NCI-H187 (cell line): ENCODE measurements around the gene ANO1.

Experiments
- DNase-seq, 2 experiments: peaks; one replicate each; lab custom pipeline; 2025; lab: John Stamatoyannopoulos, UW

ANO1 gene

DNA sequence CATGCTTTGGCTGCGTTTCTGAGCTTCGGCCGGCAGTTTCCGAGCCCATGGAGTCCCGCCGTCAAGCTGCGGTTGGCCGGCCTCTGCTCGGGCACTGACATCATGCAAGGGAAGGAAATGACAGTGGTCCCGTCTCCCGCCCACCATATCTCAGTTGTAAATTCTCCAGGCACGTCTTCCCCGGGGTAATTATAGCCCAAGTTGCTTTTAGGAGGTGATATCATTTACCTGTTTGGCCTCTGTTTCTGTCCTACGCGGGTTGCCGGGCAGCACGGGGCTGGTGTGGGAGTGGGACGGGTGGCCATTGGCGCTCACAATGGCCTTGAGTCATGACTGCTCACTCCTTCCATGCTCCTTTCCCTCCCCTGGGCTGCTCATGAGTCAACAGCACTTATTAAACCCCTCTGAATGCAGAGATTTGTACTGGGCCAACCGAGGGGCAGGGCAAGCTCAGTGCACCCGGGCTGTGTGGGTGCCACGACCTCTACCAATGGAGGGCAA lies 4.2 kb upstream of the ANO1 start:
- DNase-seq: no peak

DNA sequence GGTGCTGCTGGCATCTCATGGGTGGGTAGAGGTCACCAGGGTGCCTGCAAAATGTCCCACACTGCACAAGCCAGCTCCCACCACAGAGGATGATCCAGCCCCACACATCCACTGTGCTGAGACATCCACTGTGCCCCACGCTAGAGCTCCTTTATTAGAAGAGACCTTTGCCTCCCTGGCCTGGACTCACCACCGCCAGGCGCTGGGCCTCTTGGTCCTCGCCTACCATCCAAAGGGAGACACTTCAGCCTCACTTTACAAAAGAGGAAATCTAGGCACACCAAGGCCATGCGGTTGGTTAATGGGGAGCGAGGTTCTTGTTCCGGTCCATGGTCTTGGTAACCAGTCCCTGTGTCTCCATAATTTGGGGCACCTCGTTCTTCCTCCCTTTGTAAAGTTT lies 3.4 kb upstream of the ANO1 start:
- no peak for DNase-seq

DNA sequence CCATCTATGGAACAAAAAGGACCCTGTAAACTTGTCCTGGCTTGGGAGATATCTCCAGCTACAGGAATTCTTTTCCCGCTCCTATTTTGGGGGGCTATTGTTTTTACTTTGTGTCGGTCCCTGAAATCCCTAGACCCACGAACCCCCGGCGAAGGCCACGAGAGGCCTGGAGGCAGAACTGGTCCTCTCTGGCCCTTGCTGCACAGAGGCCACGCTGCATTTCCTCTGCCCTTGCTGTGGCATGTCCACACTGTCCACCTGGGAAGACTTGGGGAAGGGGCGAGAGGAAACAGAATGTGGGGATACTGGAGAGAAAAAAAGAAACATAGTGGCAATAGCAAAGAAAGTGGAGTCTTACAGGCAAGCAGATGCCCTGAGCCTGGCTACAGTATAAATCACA lies 2.3 kb upstream of the ANO1 start:
- no peak for DNase-seq

DNA sequence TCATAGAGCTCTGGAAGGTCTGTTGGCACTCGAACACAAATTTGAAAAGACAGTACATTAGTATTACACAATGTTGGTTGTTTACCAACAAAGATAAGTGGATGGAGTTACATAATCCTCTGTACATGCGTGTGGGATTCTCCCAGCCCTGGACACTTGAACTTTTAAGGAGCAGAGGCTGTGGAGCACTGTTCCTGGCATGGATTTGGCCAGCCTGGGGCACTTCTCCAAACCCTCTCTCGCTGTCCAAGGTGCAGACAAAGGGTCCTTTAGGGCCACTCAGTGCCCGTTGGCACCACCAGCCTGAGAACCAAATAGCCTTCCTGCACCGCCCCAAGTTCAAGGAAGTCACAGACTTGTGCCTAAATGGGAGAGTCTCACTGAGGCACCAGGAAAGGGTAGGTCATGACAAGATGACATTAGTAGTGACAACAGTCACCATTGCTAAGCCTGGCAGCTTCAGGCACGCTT lies 1.6 kb upstream of the ANO1 start:
- DNase-seq: no peak

DNA sequence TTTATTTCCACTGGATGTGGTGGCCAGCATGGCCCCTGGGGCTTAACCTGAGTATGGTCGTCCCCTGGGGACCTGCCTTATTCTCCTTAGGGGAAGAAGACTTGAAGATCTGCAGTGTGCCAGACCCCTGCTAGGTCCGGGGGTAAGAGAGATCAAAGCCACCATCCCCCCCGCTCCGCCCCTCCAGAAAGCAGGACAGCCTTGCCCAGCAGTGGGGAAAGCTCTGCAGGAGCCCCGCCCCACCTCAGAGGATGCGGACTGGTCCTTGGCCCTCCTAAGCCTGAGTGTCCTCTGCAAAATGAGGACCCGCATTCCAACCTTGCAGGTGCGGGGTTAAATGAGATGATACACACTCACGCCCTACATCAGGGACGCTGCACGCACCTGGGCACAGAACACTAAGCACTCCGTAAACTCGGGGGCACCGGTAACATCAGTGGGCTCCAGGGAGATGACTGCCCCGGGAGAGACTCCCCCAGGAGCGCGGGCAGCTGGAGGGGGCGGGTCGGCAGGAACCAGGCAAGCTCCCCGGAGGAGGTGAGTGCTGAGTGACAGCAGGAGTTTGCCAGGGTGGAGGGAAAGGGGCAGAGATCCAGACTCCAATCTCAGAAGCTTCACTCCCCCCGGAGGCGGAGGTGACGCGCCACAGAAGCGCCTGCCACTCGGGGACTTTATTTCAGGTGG lies 564 bp upstream of the ANO1 start:
- no peak for DNase-seq

DNA sequence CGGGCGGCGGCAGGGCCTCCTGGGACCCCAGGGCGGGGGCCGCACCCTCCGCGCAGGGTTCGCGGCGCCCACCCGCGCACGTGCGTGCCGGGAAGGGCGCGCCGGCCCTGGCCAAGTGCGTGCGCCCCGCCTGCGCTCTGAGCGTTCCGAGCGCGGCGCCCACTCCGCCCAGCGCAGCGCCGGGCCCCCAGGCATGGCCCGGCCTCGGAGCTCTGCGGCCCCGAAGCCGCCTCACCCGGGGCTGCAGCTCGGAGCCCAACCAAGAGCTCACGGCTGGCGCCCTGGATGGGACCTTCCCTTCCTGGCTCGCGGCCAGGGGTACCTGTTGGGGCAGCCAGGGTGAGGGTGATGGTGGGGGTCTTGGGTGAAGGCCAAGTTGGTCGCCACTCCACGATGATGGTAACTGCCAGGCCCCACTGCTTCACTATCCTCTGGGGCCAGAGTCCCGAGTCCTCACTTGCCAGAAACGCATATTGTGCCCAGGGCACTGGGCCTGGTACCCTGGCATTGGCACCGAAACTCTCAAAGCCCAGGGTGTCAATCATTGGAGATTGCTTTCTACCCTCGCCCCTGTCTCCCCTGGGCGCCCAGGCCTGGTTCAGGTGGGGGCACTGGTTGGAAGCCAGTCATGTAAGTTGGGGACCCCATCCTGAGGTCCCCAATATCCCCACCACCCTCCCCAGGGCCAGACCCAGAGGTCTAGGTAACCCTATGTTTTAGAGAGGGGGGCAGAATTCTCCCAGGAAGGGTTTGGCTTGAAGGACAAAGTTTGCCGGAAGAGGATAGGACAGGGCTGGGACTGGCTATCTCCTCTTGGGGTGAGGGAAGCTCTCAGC lies 882 bp downstream of the ANO1 start:
- no peak for DNase-seq

DNA sequence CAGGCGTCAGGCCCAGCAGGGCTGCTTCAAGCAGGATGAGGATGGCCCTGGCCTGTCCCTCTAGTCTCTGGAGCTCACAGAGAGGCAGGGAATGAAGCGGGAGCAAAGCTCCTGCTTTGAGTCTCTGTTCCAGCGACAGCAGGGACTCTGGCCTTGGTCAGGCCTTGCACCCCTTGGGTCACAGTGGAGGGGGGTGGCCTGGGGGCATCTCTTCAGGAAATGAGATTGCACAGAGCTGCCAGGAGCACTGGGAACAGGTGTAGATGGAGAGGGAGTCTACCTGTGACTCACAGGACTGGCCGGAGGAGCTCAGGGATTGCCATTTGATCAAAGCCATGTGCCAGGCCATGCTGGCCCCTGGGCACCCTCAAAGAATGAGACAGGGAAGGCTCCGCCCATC lies 1.6 kb downstream of the ANO1 start:
- DNase-seq: no peak

DNA sequence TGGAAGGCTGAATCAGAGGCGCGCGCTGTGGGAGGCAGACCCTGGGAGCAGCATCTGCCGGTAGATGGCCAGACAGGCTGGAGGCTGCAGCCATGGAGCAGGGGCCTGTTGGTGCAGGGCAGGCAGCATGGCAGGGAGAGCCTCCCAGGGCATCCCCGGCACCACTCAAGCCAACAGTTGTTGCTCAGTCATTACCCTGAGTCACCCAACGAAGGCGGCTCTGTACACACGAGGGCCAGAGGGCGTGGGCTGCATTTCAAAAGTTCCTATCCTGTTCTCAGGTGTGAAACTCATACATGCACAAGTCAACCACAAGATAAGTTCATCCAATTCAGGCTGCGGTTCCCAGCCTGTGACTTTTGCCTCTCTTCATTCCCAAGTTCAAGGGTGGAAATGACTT lies 2.6 kb downstream of the ANO1 start:
- no peak for DNase-seq

DNA sequence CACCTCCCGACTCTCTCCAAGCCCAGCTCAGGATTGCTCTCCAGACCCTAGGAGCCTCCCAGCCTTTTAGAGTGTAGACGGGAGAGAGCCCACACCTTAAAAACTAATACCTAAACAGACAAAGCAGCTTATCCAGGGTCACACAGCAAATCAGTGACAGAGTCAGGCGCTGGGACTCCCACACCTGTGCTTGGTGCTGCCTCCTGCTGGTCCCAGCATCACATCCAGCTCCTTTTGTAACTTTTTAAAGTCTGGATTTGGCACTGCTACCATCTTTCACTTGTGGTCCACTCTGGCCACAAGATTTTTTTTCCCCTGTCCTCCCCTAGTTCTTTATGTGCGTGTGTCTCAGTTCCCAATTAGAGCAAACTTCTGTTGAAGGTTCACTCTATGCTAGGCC lies 4.7 kb downstream of the ANO1 start:
- DNase-seq: no peak

DNA sequence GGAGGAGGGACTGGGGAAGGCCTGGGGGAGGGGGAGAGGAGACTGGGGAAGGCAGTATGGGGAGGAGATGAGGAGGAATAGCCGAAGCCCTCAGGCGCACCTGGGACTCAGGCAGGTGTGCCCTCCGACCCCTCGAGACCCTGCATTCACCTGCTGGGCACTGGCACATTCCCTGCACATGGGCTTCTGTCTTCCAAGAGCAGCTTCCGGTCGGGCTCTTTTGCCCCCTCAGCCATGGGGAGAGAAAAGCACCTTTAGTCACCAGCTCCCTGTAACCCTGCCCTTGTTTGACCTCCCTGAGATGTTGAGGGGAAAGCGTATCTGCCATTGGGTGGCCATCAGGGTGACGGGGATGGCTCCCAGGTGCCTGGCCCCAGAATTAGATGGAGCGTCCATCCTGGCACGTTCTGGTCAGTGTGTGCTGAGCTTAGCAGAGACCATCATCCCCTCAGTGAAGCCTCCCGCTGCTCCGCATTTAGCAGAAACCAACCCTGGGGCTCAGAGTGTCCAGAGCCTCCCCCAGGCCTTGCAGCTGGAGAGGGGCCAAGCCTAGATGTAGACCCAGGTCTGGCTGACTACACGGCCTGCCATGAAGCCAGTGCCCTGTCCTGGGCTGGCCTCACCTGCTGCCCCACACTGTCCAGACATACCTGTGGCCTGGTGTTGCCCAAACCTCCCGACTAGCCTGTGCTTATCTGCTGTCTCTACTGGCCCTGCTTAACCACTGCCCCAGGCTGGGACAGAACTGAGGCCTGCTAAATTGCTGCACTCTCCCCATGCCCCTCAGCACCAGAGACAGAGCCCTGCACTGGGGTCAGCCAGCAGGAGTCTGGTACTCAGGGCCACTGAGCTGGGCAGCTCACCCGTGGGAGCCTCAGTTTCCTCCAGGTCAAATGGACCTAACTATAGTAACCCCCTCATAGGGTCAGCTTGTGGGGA lies 6.2 kb downstream of the ANO1 start:
- no peak for DNase-seq

DNA sequence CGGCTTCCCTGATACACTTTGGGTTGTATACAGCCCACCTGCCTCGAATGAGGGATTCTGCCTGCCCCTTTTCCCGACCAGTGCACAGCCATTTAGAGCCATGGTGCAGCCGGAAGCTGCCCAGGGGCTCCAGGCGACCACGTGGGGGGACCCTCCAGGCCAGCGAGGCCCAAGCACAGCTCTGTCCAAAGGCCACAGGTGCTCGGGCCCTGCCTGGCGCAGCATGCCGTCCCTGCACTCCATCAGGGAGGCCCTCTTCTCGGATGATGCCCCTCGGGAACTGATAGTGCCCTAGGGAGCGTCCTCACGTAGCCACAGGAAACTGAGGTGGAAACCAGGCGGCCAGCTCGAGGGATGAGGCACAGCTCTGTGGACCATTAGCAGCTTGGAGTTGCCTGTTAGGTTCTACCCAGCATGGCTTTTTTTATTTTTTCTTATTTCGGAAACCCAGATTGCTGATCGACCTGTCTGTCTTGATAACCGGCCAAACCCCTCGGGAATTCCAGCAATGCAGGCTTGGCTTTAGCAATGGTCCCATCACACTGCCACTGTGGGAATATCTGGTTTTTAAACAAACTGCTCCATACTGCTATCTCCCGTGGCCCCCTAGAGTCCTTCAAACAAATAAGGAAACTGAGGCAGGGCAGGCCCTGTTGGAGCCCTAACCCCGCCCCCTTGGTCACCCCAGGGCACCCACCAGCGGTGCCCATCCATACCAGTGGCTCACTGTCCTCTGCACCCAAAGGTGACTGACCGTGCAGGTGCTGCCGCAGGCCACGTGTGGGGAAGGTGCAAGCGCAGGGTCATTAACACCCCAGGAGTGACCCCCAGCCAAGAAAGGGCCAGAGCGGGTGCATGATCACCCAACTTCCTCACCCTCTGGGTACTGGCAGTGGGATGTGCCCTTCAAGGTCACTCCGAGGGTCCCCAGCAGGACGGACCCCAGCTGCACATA lies 8.0 kb downstream of the ANO1 start:
- no peak for DNase-seq

DNA sequence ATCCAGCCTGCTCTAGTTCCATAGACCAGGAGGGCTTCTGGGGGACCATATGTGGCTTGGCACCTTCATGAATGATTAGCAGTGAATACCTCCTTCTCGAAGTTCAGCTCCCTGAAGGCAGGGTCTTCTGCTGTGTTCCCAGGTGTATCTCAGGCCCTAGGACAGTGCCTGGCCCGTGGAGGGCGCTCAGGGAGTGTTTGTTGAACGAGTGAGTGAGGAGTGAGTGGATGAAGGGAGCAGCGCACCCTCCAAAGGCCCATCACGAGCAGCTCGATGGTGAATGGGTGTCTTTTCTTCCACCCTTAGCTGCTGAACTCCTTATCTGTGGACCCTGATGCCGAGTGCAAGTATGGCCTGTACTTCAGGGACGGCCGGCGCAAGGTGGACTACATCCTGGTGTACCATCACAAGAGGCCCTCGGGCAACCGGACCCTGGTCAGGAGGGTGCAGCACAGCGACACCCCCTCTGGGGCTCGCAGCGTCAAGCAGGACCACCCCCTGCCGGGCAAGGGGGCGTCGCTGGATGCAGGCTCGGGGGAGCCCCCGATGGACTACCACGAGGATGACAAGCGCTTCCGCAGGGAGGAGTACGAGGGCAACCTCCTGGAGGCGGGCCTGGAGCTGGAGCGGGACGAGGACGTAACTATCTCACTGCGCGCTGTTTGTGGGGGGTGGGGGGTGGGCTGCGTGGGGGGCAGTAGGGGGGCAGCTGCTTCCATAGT lies 9.5 kb downstream of the ANO1 start:
- no peak for DNase-seq

DNA sequence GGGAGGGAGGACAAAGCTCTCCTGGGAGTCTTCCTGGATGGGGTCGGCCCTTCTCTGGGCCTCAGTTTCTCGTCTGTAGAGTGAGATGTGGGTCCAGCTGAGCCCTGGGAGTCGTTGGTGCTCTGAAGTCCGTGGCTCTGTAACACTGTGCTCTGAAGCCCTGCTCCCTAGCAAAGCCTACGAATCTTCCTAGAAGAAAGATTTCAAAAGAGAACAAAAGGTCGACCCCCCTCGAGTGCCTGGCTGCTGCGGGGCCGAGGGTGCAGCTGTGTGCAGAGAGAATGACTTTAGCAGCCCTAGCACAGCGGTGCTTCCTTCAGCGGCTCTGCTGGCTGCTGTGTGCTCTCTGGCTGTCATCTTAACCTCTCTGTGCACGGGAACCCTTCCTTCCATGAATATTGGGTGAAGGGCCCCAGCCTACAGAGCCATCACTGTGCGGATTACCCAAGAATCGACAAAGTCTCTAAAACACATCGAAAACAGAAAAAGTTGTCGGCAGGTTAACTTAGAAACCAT lies 10.7 kb downstream of the ANO1 start:
- DNase-seq: no peak

DNA sequence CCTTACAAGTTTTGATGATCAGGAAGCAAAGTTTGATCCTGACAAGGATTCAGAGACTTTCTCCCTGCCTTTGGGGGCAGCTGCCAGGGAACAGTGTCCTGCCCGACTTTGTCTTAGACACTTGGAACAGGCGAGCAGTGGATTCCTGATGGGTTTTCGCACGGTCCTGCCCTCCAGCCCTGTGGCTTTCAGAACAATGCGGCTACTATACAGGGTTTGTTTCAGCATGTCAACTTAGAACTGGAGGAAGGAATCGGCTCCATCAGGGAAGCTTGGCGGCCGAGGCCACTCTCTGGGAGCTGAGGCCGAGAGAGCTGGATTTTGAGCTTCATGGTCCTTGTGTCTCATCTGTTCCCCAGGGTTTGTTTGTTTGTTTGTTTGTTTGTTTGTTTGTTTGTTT lies 11.5 kb downstream of the ANO1 start:
- DNase-seq: no peak

DNA sequence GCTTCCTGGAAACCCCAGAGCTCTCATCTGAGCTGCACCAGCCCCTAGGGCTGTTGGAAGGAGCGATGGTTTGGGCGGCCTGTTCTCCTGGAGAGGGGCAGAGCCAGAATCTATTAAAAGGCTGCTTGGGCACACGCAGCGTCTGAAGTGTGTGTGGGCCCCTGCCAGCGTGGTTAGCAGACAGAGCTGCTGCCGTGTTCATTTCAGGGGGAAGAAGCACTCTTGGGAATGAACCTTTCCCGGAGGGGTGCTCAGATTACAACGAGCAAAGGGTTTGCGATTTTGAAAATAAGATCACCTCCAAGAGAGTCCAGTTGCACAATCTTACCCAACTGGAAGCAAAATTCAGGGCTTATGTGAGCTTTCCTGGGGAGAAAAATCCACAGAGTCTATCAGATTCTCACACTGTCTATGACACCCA lies 12.9 kb downstream of the ANO1 start:
- no peak for DNase-seq

DNA sequence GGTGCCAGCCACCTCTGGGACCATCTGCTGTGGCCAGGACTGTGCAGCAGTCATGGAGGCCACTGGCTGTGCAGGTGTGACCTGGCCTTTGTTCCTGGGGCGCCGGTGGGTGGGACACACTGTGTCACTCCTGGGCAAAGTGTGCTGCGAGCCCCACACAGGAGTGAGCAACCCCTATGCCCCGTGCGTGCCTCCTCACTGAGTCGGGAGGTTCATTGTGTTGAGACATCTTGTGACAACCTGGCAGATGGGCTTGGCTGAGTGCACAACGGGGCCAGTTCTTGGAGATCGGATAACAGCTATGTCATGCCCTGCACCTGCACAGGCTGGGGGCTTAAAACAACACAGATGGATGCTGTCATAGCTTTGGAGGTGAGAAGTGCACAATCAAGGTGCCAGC lies 13.5 kb downstream of the ANO1 start:
- DNase-seq: no peak

DNA sequence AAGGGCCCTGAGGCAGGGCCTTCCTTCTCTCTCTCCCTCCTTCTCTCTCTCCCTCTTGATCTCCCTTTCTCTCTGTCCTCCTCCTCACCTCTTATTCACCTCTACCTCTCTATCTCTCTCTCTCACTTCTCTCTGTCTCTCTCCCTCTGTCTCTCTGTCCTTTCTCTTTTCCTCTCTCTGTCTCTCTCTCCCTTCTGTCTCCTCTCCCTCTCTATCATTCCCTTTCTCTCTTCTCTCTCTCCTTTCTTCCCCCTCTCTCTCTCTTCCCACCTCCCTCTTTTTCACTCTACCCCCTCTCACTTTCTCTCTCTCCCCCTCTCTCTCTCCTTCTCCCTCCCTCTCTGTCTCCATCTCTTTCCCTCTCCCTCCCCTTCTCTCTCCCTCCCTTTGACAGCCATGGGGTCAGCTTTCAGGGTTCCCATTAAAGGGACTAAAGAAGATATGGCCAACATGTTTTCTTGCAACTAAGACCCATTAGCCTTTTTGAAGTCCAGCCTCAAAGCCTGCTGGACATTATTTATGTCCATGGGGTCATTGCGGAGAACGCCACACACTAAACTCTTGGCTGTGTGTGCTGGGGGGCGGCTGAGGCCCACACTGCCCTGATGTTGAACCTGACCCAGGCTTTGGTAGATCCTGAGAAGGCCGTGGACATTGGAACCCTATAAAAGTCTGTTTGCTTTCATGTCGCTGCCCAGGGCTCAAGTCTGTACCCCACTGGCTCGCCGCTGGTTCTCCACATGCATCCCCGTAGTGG lies 15.0 kb downstream of the ANO1 start:
- DNase-seq: no peak

DNA sequence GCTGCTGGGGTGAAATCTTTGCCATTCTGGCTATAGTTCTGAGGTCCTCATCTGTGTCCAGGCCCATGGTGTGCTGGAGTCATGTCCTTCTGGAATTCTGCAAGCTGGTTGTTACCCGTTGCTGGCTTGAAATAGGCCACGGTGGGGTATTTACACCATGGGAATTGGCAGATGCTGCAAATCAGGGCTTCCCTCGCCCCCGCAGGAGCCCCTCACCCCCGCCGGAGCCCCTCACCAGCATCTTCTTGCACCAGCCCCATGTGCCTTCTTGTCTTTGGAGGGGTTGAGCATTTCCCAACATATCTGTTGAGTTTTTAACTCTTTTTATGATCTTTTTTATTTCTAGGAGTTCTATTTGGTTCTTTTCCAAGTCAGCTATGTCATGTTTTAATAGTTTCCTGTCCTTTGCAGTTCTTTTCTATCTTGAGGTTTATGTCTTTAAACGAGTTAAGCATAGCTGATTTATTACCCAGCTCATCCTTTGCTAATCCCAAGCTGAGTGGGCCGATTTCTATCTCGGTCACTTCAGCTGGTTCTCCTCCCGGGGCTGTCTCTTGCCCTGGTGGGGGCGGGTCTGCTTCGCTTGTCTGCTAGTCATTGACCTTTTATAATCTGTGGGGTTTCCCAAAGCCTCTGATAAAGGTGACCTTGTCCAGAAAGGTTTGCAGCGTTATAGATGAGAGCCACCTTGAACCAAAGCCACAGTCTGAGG lies 17.6 kb downstream of the ANO1 start:
- DNase-seq: no peak
